Right renal pelvis (tissue), 4 donors: ENCODE data around the gene RPS2. TPM values are rescaled to one million over a fixed set of nuclear protein-coding genes. Genes with fewer than 3 reads are reported as not detected.

ENCODE experiments used
- polyA plus RNA-seq, 4 donors: library from polyadenylated mRNA; unstranded; fragments of 120-200 nt; gene quantifications; one replicate each; pipeline ENCODE4 v1.2.1, GENCODE V29; 2013; ENCODE audit not compliant: insufficient read length in 4 of 4

RPS2 gene
- polyA plus RNA-seq, 4 donors: 1,839 to 2,451 (median 2,117) TPM

Other genes with a start within 250 kb of the RPS2 start
- 10 to 100 TPM; 23.2 to 49.8 (median 24.3) TPM for gene NME3, start 193.3 kb downstream of the RPS2 start, polyA plus RNA-seq
- gene EME2, start 192.0 kb downstream of the RPS2 start, polyA plus RNA-seq: 10 to 100 TPM in 1 of 4 donors, 1 to 10 TPM in 3; 6.7 to 10.7 (median 8.6) TPM
- gene MRPS34, start 191.7 kb downstream of the RPS2 start, polyA plus RNA-seq: 10 to 100 TPM; 64.2 to 87.3 (median 66.9) TPM
- gene SPSB3, start 182.3 kb downstream of the RPS2 start, polyA plus RNA-seq: 10 to 100 TPM; 34.9 to 58.0 (median 38.5) TPM
- 10 to 100 TPM; 36.8 to 62.7 (median 40.5) TPM for gene NUBP2, start 181.9 kb downstream of the RPS2 start, polyA plus RNA-seq
- 1 to 10 TPM; 2.2 to 4.6 (median 2.7) TPM for gene IGFALS, start 171.1 kb downstream of the RPS2 start, polyA plus RNA-seq
- gene HAGH, start 138.0 kb downstream of the RPS2 start, polyA plus RNA-seq: 10 to 100 TPM; 34.3 to 51.3 (median 37.5) TPM
- gene FAHD1, start 137.6 kb downstream of the RPS2 start, polyA plus RNA-seq: 10 to 100 TPM; 35.4 to 52.7 (median 43.9) TPM
- 1 to 10 TPM in 2 of 4 donors, under 1 TPM in 2; 0.37 to 1.7 (median 1.2) TPM for gene MEIOB, start 92.7 kb downstream of the RPS2 start, polyA plus RNA-seq
- gene HS3ST6, start 46.4 kb downstream of the RPS2 start, polyA plus RNA-seq: under 1 TPM; 0.14 to 0.88 (median 0.32) TPM
- gene MSRB1, start 21.6 kb downstream of the RPS2 start, polyA plus RNA-seq: 10 to 100 TPM; 62.5 to 86.2 (median 67.2) TPM
- under 1 TPM; 0.18 to 0.31 (median 0.21) TPM for gene RPL3L, start 10.1 kb downstream of the RPS2 start, polyA plus RNA-seq
- 100 to 1,000 TPM; 125 to 156 (median 130) TPM for gene NDUFB10, start 5.3 kb downstream of the RPS2 start, polyA plus RNA-seq
- gene RNF151, start 2.0 kb upstream of the RPS2 start, polyA plus RNA-seq: not detected
- gene TBL3, start 7.2 kb upstream of the RPS2 start, polyA plus RNA-seq: 10 to 100 TPM; 26.0 to 47.2 (median 35.0) TPM
- under 1 TPM; 0.52 to 0.97 (median 0.65) TPM for gene NOXO1, start 16.6 kb upstream of the RPS2 start, polyA plus RNA-seq
- 10 to 100 TPM; 24.2 to 36.0 (median 27.1) TPM for gene GFER, start 19.4 kb upstream of the RPS2 start, polyA plus RNA-seq
- 1 to 10 TPM; 1.2 to 2.6 (median 2.3) TPM for gene SYNGR3, start 25.1 kb upstream of the RPS2 start, polyA plus RNA-seq
- 10 to 100 TPM; 17.6 to 27.5 (median 18.1) TPM for gene ZNF598, start 45.0 kb upstream of the RPS2 start, polyA plus RNA-seq
- gene NPW, start 55.0 kb upstream of the RPS2 start, polyA plus RNA-seq: 10 to 100 TPM in 1 of 4 donors, 1 to 10 TPM in 3; 3.8 to 10.3 (median 5.5) TPM
- 100 to 1,000 TPM; 117 to 185 (median 126) TPM for gene NHERF2, start 62.1 kb upstream of the RPS2 start, polyA plus RNA-seq
- gene NTHL1, start 83.0 kb upstream of the RPS2 start, polyA plus RNA-seq: 10 to 100 TPM; 17.6 to 26.6 (median 19.0) TPM
- 100 to 1,000 TPM; 121 to 152 (median 136) TPM for gene TSC2, start 83.2 kb upstream of the RPS2 start, polyA plus RNA-seq
- gene PKD1, start 171.1 kb upstream of the RPS2 start, polyA plus RNA-seq: 100 to 1,000 TPM in 1 of 4 donors, 10 to 100 TPM in 3; 55.0 to 101 (median 69.2) TPM
- gene RAB26, start 183.8 kb upstream of the RPS2 start, polyA plus RNA-seq: 1 to 10 TPM; 2.0 to 3.5 (median 2.4) TPM
- gene TRAF7, start 191.0 kb upstream of the RPS2 start, polyA plus RNA-seq: 10 to 100 TPM; 53.7 to 63.4 (median 57.5) TPM
- 1 to 10 TPM; 1.2 to 3.1 (median 1.4) TPM for gene CASKIN1, start 231.8 kb upstream of the RPS2 start, polyA plus RNA-seq
- gene MLST8, start 240.6 kb upstream of the RPS2 start, polyA plus RNA-seq: 10 to 100 TPM; 43.9 to 49.5 (median 46.3) TPM
- 1 to 10 TPM; 4.1 to 9.2 (median 5.4) TPM for gene BRICD5, start 246.0 kb upstream of the RPS2 start, polyA plus RNA-seq